Body of pancreas (tissue), 4 donors: ENCODE data around the gene GRPEL2.

Experiments used
- POLR2A ChIP-seq, 3 donors: fragments of 450-650 bp; IDR thresholded peaks; one replicate each; pipeline ENCODE4 v1.6.1; 2016; ENCODE audit warnings: antibody characterized with exemption in 3 of 3, mild to moderate bottlenecking in 2 of 3
- TF ChIP-seq, protein P1 (sequence below), 7 experiments: fragments of 450-650 bp in 4 of 7; fragments of 200-600 bp in 3 of 7; sonication (generic) in 3 of 7; IDR thresholded peaks; one replicate each; pipeline ENCODE4 v1.5.1; 2016 to 2019; ENCODE audit warnings: antibody characterized with exemption in 7 of 7

DNA sequence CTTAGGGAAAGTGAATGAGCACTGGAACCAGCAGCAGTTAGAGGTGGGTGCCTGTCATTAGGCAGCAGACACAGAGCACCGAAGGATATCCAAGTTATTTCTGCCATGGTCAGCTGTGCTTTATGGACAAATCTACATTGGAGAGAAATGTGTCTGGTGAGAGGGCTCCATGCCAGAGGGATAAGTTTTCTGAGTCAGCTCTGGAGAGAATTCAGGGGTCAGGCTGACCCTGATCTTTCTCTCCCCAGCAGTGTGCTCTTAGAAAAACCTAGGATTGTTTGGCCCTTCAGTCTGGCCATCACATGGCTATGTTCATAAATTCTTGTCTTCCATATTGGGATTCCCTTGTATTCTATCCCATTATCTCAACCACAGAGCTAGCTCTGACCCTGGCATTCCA is 42.7 kb downstream of the GRPEL2 start:
- TF ChIP-seq, protein P1, sequence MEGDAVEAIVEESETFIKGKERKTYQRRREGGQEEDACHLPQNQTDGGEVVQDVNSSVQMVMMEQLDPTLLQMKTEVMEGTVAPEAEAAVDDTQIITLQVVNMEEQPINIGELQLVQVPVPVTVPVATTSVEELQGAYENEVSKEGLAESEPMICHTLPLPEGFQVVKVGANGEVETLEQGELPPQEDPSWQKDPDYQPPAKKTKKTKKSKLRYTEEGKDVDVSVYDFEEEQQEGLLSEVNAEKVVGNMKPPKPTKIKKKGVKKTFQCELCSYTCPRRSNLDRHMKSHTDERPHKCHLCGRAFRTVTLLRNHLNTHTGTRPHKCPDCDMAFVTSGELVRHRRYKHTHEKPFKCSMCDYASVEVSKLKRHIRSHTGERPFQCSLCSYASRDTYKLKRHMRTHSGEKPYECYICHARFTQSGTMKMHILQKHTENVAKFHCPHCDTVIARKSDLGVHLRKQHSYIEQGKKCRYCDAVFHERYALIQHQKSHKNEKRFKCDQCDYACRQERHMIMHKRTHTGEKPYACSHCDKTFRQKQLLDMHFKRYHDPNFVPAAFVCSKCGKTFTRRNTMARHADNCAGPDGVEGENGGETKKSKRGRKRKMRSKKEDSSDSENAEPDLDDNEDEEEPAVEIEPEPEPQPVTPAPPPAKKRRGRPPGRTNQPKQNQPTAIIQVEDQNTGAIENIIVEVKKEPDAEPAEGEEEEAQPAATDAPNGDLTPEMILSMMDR (IDR thresholded peaks at IDR 0.05): no peak
- TF ChIP-seq POLR2A (IDR thresholded peaks at IDR 0.05): no peak
